HL-60/S4 treated with phorbol 12-myristate 13-acetate at 8.2 ng/mL for 4 days and 3 days (cell line): ENCODE measurements around the gene KLF3.

Experiments used
- in situ Hi-C: fragments of 300-500 bp; cut with MboI; formaldehyde crosslinking; loops from 2 replicates; pipeline ENCODE4 v1.15.0; 2022; ENCODE audit warnings: low sequenced_read_pairs

Gene KLF3

GRCh38 chr4:38734446-38734845 lies 70.4 kb downstream of the KLF3 start:
- in situ Hi-C loops, result loop anchor here (25.0 kb wide), 1 partner anchor 672 kb away; no protein-coding TSS in a partner anchor

GRCh38 chr4:38734911-38735310 lies 70.9 kb downstream of the KLF3 start:
- in situ Hi-C loops, result loop anchor here (25.0 kb wide), 1 partner anchor 673 kb away; no protein-coding TSS in a partner anchor

GRCh38 chr4:38735870-38736269 lies 71.9 kb downstream of the KLF3 start:
- in situ Hi-C loops, result loop anchor here (25.0 kb wide), 1 partner anchor 674 kb away; no protein-coding TSS in a partner anchor

GRCh38 chr4:38738940-38739803 lies 75.2 kb downstream of the KLF3 start:
- in situ Hi-C loops, result loop anchor here (25.0 kb wide), 1 partner anchor 677 kb away; no protein-coding TSS in a partner anchor

- in situ Hi-C loops, result loop anchor here (25.0 kb wide), 1 partner anchor 678 kb away; no protein-coding TSS in a partner anchor
Observed at GRCh38 chr4:38740303-38740702, 76.3 kb downstream of the KLF3 start.

- in situ Hi-C loops, result loop anchor here (25.0 kb wide), 1 partner anchor 682 kb away; no protein-coding TSS in a partner anchor
Observed at GRCh38 chr4:38743866-38744265, 79.9 kb downstream of the KLF3 start.

- in situ Hi-C loops, result loop anchor here (25.0 kb wide), 1 partner anchor 684 kb away; no protein-coding TSS in a partner anchor
Observed at GRCh38 chr4:38745881-38746280, 81.9 kb downstream of the KLF3 start.

- in situ Hi-C loops, result loop anchor here (25.0 kb wide), 1 partner anchor 685 kb away; no protein-coding TSS in a partner anchor
Observed at GRCh38 chr4:38747629-38748028, 83.6 kb downstream of the KLF3 start.

- in situ Hi-C loops, result loop anchor here (25.0 kb wide), 1 partner anchor 687 kb away; no protein-coding TSS in a partner anchor
Observed at GRCh38 chr4:38749336-38749735, 85.3 kb downstream of the KLF3 start.
